NCI-H1930 (cell line): ENCODE results near the gene ABHD17A.

ENCODE experiments used
- DNase-seq, 2 experiments: peaks; one replicate each; lab custom pipeline; 2025; lab: John Stamatoyannopoulos, UW

ABHD17A gene

GRCh38 chr19:1839658-1840540, 45.4 kb downstream of the ABHD17A start:
- no peak for DNase-seq

DNA sequence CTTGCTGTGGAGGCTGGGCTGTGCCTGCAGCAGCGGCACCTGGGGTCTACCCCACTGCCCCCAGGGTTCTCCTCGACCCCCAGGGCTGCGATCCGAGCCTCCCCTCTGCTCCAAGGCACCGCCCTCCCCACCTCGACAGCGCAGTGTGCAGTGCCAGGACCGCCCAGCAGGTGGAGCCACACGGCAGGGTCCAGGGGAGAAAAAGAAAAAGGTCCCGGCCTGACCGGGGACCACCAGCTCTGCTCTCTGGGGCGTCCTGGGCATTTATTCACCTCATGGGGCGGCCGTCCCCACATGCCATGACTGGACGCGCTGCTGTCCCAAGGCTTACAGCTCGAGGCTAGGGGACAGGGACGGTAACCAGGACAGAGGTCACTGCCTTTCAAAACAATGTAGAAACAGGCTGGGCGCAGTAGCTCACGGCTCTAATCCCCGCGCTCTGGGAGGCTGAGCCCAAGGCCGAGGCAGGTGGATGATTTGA, 47.6 kb downstream of the ABHD17A start:
- DNase-seq: no peak

DNA sequence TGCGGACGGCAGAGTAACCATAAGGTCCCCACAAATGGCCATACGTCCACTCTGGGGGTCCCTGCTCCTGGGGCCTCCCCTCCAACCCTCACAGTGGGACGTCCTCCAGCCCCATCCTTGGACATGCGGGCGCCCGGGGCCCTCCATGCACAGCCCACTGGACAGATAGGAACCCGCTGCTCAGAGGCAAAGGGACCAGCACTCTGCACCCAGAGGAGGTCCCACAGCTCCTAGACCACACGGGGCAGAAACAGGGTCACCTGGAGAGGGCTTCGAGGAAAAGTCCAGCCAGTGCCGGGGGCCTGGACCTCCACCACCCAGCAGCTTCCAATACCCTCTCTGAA, 48.1 kb downstream of the ABHD17A start:
- no peak for DNase-seq

DNA sequence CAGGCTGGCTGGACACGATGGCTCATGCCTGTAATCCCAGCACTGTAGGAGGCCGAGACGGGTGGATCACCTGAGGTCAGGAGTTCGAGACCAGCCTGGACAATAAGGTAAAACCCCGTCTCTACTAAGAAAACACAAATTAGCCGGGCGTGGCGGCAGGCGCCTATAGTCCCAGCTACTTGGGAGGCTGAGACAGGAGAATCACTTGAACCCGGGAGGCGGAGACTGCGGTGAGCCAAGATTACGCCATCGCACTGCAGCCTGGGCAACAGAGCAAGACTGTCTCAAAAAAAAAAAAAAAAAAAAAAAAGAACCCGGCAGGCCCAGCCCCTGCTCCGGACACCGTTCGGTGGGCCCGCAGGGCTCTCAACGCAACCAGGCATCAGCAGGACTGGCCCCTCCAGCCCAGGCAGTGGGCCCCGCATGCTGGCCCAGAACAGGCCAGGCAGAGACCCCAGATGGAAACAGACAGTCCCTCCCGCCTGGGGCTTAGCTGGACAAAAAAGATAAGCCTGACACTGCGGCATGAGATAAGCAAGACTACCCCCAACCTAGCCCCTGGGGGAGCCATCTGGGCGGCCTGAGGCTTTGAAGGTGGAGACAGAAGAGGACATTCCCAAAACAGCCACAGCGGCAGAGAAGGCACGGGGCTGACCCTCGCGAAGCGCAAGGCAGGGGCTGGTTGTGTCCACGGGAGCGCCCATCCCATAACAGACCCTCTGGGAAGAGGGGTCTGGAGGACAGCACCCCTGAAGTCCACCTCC, 48.7 kb downstream of the ABHD17A start:
- no peak for DNase-seq

GRCh38 chr19:1833540-1833939, 51.8 kb downstream of the ABHD17A start:
- no peak for DNase-seq

DNA sequence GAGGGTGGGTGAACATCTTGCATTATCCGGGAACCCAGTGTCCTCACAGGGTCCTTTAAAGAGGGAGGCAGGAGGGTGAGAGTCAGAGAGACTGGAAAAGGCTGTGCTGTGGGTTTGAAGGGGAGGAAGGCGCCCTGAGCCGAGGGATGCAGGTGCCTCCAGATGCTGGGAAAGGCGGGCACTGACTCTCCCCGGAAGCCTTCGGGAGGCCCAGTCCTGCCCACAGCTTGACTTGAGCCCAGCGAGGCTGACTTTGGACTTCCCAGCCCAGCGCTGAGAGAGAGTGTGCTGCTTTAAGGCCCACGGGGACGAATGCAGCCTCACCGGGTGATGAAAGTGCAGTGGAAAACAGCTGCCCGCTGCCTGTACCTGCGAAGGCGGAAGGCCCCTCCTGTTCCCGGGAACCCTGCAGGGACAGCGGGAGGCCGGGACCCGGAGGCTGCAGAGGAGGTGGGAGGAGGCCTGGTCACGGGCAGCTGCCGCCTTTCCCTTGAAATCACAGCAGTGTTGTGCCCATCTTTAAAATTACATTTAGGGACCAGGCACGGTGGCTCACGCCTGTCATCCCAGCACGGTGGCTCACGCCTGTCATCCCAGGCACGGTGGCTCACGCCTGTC, 53.1 kb downstream of the ABHD17A start:
- DNase-seq: no peak

DNA sequence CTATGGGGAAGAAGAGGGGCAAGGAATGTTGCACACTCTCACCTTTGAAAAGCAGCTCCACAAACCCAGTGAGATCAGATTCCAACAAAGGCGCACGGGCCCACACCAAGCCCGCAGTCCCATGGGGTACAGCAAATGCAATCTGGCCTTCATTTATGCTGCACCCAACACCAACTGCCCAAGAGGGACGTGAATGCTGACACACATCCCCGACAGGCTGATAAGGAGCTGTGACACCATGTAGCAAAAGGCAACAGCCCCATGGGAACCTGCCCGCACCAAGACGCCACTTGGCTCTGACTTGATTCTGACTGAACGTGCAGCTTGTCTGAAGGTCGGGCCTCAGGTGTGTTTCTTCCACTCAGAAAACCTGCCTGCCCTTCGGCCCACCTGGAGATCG, 54.3 kb downstream of the ABHD17A start:
- DNase-seq: no peak

DNA sequence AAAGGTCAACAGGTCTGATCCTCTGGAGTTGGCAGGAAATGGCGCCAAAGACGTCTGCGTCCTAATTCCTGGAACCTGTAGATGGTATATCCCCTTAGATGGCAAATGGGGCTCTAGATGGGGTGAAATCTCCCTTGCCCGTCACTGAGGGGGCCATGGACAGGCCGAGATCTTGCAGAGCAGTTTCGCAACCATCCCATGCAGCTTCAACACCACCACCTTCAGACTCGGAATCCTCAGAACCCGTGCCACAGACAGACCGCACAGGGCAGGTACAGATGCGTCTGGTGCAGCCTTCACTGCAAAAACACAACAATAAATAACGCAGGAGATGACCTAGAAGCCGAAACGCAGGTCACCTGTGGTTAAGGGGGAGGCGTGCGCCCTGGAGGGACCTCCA, 54.7 kb downstream of the ABHD17A start:
- no peak for DNase-seq

DNA sequence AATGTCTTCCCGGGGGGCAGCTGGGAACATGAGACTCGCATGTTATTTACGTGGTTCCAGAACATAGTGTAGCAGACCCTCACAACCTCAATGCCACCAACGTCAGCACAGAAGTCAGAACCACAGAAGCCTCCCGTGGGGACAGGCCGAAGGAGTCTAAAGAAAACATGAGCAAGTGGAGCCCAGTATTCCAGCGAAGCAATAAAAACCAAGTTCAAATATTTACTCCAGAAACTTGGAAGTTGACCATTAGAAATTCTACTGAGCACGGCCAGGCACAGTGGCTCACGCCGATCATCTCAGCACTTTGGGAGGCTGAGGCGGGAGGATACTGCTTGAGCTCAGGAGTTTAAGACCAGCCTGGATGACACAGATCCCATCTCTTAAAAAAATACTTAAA, 55.3 kb downstream of the ABHD17A start:
- DNase-seq: no peak

- DNase-seq: no peak
Observed at GRCh38 chr19:1828279-1829238, 56.7 kb downstream of the ABHD17A start.

GRCh38 chr19:1827566-1828278, 57.6 kb downstream of the ABHD17A start:
- DNase-seq: no peak
